H1 (cell line): Measurements from ENCODE around the gene LMX1A. TPM values are rescaled to one million over a fixed set of nuclear protein-coding genes. Genes with fewer than 3 reads are reported as not detected.

Experiments
- BRCA1 ChIP-seq: IDR thresholded peaks from 2 replicates; pipeline ENCODE4 v1.6.1; 2012; ENCODE audit warnings: low read depth, low read length, improper control_type of control experiment
- CBX8 ChIP-seq: fragments of 300-800, 300-1000 bp; sonication (generic); IDR thresholded peaks from 2 replicates; pipeline ENCODE4 v1.7.1; 2016; ENCODE audit warnings: low read depth, low read length, borderline replicate concordance
- SP4 ChIP-seq: IDR thresholded peaks from 2 replicates; pipeline ENCODE4 v1.6.1; 2012; ENCODE audit warnings: low read length, inconsistent platforms
- SUZ12 ChIP-seq: fragments of 200-600 bp; sonication (generic); IDR thresholded peaks from 2 replicates; pipeline ENCODE4 v1.6.1; 2012; ENCODE audit warnings: mild to moderate bottlenecking, inconsistent platforms, low read length, moderate library complexity, mixed read lengths
- polyA plus RNA-seq, 7 experiments: library from polyadenylated mRNA; depleted of rRNA in 3 of 7; stranded (reverse) in 5 of 7; unstranded in 2 of 7; fragments of >200 nt in 5 of 7; fragments of 200-250 nt in 2 of 7; gene quantifications; 1 replicate in 5 of 7; 2 replicates in 1 of 7; 4 replicates in 1 of 7; pipeline versions ENCODE4 v1.2.1 to v1.2.3, GENCODE V29; 2011 to 2013; ENCODE audit warnings: missing spikeins in 2 of 7, mixed read lengths in 2 of 7
- total RNA-seq: library from RNA; stranded (reverse); fragmentation: NEBNext Ultra II Directional; extraction: Animal tissue kit (Norgen Biotek cat#: 25700); gene quantifications from 2 replicates; pipeline ENCODE4 v1.2.1, GENCODE V29; 2021
- TF ChIP-seq, protein P1 (sequence below): fragments of 300-600 bp; sonication (generic); IDR thresholded peaks from 2 replicates; pipeline ENCODE4 v1.7.1; 2012; ENCODE audit warnings: low read length, moderate library complexity, mild to moderate bottlenecking, inconsistent platforms; ENCODE audit not compliant: insufficient replicate concordance

Gene LMX1A
- total and polyA plus RNA-seq, 2 of the 8 experiments (the other 6 are each of a cell fraction or from before 2014, with no cell fraction given), result not detected

DNA sequence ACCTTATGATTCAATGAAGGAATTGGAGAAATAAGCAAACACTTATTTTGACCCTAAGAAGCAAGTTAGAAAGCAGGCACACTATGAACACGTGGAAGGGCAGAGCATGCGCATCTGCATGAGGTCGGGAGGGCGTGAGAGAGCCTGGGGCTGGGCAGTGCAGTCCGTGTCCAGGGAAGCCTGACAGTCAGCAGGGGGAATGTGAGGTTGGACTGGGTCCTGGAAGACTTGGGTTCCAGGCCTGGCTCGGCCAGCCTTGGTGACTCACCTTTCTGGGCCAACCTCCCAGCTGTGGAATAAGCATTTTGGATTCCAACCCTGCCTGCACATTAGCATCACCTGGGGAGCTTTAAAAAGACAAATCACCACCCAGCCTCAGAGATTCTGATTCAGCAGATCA is 26.6 kb upstream of the LMX1A start (continued):
- TF ChIP-seq, protein P1, sequence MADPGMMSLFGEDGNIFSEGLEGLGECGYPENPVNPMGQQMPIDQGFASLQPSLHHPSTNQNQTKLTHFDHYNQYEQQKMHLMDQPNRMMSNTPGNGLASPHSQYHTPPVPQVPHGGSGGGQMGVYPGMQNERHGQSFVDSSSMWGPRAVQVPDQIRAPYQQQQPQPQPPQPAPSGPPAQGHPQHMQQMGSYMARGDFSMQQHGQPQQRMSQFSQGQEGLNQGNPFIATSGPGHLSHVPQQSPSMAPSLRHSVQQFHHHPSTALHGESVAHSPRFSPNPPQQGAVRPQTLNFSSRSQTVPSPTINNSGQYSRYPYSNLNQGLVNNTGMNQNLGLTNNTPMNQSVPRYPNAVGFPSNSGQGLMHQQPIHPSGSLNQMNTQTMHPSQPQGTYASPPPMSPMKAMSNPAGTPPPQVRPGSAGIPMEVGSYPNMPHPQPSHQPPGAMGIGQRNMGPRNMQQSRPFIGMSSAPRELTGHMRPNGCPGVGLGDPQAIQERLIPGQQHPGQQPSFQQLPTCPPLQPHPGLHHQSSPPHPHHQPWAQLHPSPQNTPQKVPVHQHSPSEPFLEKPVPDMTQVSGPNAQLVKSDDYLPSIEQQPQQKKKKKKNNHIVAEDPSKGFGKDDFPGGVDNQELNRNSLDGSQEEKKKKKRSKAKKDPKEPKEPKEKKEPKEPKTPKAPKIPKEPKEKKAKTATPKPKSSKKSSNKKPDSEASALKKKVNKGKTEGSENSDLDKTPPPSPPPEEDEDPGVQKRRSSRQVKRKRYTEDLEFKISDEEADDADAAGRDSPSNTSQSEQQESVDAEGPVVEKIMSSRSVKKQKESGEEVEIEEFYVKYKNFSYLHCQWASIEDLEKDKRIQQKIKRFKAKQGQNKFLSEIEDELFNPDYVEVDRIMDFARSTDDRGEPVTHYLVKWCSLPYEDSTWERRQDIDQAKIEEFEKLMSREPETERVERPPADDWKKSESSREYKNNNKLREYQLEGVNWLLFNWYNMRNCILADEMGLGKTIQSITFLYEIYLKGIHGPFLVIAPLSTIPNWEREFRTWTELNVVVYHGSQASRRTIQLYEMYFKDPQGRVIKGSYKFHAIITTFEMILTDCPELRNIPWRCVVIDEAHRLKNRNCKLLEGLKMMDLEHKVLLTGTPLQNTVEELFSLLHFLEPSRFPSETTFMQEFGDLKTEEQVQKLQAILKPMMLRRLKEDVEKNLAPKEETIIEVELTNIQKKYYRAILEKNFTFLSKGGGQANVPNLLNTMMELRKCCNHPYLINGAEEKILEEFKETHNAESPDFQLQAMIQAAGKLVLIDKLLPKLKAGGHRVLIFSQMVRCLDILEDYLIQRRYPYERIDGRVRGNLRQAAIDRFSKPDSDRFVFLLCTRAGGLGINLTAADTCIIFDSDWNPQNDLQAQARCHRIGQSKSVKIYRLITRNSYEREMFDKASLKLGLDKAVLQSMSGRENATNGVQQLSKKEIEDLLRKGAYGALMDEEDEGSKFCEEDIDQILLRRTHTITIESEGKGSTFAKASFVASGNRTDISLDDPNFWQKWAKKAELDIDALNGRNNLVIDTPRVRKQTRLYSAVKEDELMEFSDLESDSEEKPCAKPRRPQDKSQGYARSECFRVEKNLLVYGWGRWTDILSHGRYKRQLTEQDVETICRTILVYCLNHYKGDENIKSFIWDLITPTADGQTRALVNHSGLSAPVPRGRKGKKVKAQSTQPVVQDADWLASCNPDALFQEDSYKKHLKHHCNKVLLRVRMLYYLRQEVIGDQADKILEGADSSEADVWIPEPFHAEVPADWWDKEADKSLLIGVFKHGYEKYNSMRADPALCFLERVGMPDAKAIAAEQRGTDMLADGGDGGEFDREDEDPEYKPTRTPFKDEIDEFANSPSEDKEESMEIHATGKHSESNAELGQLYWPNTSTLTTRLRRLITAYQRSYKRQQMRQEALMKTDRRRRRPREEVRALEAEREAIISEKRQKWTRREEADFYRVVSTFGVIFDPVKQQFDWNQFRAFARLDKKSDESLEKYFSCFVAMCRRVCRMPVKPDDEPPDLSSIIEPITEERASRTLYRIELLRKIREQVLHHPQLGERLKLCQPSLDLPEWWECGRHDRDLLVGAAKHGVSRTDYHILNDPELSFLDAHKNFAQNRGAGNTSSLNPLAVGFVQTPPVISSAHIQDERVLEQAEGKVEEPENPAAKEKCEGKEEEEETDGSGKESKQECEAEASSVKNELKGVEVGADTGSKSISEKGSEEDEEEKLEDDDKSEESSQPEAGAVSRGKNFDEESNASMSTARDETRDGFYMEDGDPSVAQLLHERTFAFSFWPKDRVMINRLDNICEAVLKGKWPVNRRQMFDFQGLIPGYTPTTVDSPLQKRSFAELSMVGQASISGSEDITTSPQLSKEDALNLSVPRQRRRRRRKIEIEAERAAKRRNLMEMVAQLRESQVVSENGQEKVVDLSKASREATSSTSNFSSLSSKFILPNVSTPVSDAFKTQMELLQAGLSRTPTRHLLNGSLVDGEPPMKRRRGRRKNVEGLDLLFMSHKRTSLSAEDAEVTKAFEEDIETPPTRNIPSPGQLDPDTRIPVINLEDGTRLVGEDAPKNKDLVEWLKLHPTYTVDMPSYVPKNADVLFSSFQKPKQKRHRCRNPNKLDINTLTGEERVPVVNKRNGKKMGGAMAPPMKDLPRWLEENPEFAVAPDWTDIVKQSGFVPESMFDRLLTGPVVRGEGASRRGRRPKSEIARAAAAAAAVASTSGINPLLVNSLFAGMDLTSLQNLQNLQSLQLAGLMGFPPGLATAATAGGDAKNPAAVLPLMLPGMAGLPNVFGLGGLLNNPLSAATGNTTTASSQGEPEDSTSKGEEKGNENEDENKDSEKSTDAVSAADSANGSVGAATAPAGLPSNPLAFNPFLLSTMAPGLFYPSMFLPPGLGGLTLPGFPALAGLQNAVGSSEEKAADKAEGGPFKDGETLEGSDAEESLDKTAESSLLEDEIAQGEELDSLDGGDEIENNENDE, result no peak
- no peak for TF ChIP-seq SUZ12
- TF ChIP-seq BRCA1, result no peak
- no peak for TF ChIP-seq SP4
- no peak for TF ChIP-seq CBX8
